ENCODE data around the gene TTC28.
A peak's percentile ranks its signal among the peaks of the same experiment; 100 is the strongest.

The TTC28 gene

DNA sequence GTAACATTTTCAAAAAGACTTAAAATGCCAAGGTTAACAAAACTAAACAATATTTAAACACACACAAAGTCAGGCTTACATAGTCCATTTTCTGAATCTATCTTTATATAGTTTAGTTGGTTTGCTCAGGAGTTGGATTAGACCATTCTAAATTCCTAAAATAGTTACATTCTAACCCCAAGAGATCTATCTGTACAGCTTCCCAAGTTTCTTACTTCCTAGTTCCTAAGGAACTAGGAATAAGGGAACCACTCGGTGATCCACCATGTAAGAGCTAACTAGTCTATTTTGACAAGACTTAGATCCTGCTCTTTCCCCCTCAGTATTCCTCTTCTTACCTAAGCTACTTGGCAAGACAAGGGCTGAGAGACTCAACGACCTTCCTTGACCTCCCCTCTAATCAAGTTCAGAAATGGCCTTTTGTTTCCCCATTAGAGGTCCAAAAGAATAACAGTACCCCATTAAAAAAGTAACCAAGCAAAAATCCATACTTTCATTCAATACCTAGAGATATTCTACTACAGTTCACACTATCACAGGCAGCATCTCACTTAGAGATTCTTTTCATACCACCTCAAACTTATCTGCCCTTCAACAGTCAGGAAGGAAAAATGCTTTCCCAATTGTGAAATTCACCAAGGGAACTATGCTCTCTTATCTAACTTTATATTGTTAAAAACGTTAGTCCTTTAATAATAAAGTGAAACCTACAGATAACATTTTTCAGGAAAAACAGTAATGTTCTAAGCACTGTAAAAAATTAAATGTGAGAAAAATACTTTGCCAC, 253.1 kb downstream of the TTC28 start:
- Mint-ChIP-seq H3K27me3 (ENCODE audit: low read depth) (no peaks in the 10 kb centered on the region), H3K9me3 (no peaks in the 10 kb centered on the region), H3K36me3 (ENCODE audit: low read depth) (no peaks in the 10 kb centered on the region), H3K4me1 (peaks cover 16% of the 10 kb centered on the region), H3K4me3 (no peak overlapping the region), H3K27ac (no peak overlapping the region)
- TF ChIP-seq CTCF (IDR thresholded peaks at IDR 0.05; ENCODE audit: unreplicated experiment in 3 of 3): no peak

GRCh38 chr22:28425211-28425610, 254.4 kb downstream of the TTC28 start:
- Mint-ChIP-seq H3K36me3 (ENCODE audit: low read depth) (no peaks in the 10 kb centered on the region), H3K27ac (peak overlapping the region in 1 of 3 experiments; percentile 21), H3K27me3 (ENCODE audit: low read depth) (no peaks in the 10 kb centered on the region), H3K9me3 (no peaks in the 10 kb centered on the region), H3K4me1 (peaks cover 16% of the 10 kb centered on the region), H3K4me3 (no peak overlapping the region)
- no peak for TF ChIP-seq CTCF (IDR thresholded peaks at IDR 0.05; ENCODE audit: unreplicated experiment in 3 of 3)

GRCh38 chr22:28424427-28425080, 255.1 kb downstream of the TTC28 start:
- no peaks in the 10 kb centered on the region for H3K36me3 Mint-ChIP-seq (ENCODE audit: low read depth)
- H3K4me3 Mint-ChIP-seq: no peak overlapping the region
- no peak for TF ChIP-seq CTCF (IDR thresholded peaks at IDR 0.05; ENCODE audit: unreplicated experiment in 3 of 3)
- peak overlapping the region in 1 of 3 experiments; percentile 22 for H3K27ac Mint-ChIP-seq
- H3K9me3 Mint-ChIP-seq: no peaks in the 10 kb centered on the region
- H3K27me3 Mint-ChIP-seq (ENCODE audit: low read depth): no peaks in the 10 kb centered on the region
- peaks cover 16% of the 10 kb centered on the region for H3K4me1 Mint-ChIP-seq

GRCh38 chr22:28419919-28420318, 259.7 kb downstream of the TTC28 start:
- TF ChIP-seq CTCF (IDR thresholded peaks at IDR 0.05; ENCODE audit: unreplicated experiment in 3 of 3): no peak
- no peaks in the 10 kb centered on the region for H3K36me3 Mint-ChIP-seq (ENCODE audit: low read depth)
- H3K4me1 Mint-ChIP-seq: peaks cover 4% of the 10 kb centered on the region

GRCh38 chr22:28418008-28418407, 261.6 kb downstream of the TTC28 start:
- Mint-ChIP-seq H3K27ac (peak overlapping the region in 2 of 3 experiments; percentile 51 to 81), H3K36me3 (ENCODE audit: low read depth) (no peaks in the 10 kb centered on the region), H3K4me1 (peaks cover 11% of the 10 kb centered on the region), H3K4me3 (no peak overlapping the region), H3K27me3 (ENCODE audit: low read depth) (no peaks in the 10 kb centered on the region), H3K9me3 (no peaks in the 10 kb centered on the region)
- TF ChIP-seq CTCF (IDR thresholded peaks at IDR 0.05; ENCODE audit: unreplicated experiment in 3 of 3): no peak

More at GRCh38 chr22:28419919-28420318, 259.7 kb downstream of the TTC28 start:
- peak overlapping the region in 1 of 3 experiments; percentile 47 for H3K27ac Mint-ChIP-seq
- no peak overlapping the region for H3K4me3 Mint-ChIP-seq
- no peaks in the 10 kb centered on the region for H3K27me3 Mint-ChIP-seq (ENCODE audit: low read depth)
- H3K9me3 Mint-ChIP-seq: no peaks in the 10 kb centered on the region

Data from nephron (organoid).